ENCODE data around the gene KCNRG.

GRCh38 chr13:50011461-50011860, 3.8 kb upstream of the KCNRG start:
- TF ChIP-seq CTCF (conservative IDR thresholded peaks at IDR 0.05; ENCODE audit: low read depth, low read length) = no peak
- TF ChIP-seq EZH2 (IDR thresholded peaks at IDR 0.05; ENCODE audit: low read length, unreplicated experiment) = no peak
- TF ChIP-seq EZH2phosphoT487 (IDR thresholded peaks at IDR 0.05; ENCODE audit: borderline replicate concordance, low read length) = no peak

All from PC-3 (cell line).